HG03066 (cell line): ENCODE data around the gene GRAMD1C.
"Not testable (repeated sequence)": the region's sequence is repeated elsewhere in the genome, so short reads cannot be mapped to it uniquely, and the experiment has no call there.

Experiments
- ATAC-seq: cut with Tn5 transposase; IDR thresholded peaks from one replicate; pipeline ENCODE4 v1.9.1; 2021; ENCODE audit warnings: low read depth; ENCODE audit not compliant: unreplicated experiment

Gene GRAMD1C

DNA sequence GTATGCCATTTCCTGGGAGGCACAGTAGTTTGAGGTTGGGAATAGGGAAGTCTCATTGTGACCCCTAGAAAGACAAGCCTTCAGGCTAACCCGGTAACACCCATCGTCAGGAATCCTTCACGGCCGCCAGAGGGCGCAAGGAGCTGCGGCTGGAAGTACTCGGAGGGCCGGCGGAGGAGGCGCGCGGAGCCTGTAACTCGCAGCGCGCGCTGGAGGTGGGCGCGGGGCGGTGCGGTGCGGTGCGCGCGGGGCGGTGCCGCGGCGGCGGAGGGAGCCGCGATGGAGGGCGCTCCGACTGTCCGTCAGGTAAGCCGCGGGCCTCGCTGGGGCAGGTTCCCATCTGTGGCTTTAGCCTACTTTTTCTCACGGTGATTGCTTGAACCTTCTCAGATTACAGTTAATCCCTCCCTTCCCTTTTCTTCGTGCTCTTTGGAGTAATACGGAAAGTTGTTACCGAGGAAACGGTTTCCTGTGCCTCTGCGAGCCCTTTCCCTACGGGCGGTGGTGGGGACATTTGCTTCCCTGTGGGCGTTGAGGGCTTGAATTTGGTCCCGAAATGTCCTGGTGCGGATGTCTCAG, at the start of gene GRAMD1C:
Gene GRAMD1C (plus strand): TSS at position 158 of the 579 bp plus-strand sequence. CDS start 122 bp downstream, at position 280.
- peak; percentile 97 for ATAC-seq

DNA sequence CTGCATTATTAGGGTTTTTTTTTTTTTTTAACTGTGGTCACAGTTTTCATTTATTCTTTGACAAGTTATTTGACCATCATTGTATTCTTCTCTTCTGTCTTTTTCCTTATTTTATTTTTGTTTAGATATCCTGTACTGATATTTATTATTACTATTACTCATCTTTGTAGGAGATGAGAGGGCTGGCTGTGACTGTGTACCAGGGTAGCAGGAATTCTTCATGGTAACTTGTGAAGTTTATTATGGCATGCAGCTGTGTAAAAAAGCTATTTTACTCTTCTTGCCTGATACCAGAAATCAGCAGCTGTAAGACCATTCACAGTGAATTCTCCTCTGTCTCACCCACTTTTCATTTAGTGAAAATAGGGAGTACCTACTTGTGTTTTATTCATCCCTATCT, 47.2 kb upstream of the GRAMD1C start:
- no peak for ATAC-seq

DNA sequence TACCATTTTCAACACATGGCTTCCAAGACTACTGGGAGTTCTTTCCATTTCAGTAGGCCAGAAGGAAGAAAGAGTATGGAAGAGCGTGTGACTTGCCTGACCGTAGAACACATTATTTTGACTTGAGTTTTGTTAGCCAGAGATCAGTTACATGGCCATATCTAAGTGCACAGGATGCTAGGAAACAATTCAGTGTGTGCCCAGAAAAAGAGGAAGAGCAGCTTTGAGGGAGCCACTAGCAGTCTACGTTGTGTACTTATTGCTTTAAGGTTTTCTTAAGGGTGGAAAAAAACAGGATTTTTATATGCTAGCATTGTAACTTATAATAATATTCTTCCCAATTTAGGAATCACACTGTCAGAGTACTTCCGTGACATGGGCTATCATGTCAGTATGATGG, 44.1 kb upstream of the GRAMD1C start:
- no peak for ATAC-seq

DNA sequence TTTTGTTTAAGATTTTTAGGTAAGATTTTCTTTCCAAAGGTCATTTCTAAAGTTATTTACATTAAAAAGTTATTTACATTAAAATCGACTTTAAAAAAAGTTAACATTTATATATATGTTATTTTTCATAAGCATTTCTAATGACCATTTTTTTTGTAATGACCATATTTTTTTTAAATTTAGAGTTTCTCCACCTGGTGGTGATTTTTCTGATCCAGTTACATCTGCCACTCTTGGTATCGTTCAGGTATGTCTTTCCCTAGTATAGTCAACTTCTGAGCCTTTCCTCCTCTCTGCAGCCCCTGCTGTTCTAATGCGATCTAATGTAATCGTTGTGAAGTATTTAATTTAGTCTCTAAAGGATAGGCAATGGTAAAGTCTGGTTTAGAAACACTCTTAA, 42.9 kb upstream of the GRAMD1C start:
- ATAC-seq: no peak

DNA sequence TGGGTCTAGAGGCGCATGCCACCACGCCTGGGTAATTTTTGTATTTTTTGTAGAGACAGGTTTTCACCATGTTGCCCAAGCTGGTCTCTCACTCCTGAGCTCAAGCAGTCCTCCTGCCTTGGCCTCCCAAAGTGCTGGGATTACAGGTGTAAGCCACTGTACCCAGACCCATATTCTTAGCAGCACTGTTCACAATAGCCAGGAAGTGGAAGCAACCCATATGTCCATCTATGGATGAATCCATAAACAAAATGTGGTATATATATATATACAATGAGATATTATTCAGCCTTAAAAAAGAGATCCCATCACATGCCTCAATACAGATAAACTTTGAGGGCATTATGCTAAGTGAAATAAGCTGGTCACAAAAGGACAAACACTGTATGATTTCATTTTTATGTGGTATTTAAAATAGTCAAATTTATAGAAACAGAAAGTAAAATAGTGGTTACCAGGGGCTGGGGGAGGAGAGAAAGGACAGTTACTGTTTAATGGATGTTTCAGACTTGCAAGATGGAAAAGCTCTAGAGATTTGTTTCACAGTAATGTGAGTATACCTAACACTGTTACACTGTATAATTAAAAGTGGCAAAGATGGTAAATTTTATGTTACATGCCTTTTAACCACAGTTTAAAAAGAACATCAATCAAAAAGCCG, 35.7 kb upstream of the GRAMD1C start:
- no peak for ATAC-seq

DNA sequence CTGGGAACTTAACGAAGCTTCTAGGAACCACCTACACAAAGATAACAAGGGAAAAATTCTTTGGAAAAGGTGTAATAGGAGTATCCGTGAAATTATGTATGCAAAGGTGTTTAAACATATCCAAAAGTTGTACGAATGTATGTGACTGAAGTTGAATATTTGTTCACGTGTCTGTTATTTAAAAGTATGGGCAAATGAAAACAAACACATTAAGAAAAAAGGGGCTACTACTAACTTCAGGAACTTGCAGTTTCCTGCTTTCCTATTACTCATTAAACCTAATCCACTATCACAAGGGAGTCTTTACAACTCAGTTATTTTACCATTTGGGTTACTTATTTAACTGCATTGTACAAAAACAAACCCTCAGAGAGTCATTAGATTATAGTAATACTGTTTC, 33.9 kb upstream of the GRAMD1C start:
- no peak for ATAC-seq

DNA sequence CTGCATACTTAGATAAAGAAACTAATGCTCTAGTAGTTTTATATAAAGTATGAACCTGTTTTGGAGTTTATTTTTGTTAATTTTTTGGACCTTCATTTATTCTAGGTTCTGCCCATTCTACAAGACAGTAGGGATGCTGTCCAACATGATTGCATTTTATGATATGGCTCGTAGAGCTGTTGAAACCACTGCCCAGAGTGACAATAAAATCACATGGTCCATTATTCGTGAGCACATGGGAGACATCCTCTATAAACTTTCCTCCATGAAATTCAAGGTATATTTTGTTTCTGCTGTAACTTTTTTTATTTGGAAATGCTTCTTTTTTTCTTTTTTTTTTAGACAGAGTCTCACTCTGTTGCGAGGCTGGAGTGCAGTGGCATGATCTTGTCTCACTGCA, 33.3 kb upstream of the GRAMD1C start:
- no peak for ATAC-seq

DNA sequence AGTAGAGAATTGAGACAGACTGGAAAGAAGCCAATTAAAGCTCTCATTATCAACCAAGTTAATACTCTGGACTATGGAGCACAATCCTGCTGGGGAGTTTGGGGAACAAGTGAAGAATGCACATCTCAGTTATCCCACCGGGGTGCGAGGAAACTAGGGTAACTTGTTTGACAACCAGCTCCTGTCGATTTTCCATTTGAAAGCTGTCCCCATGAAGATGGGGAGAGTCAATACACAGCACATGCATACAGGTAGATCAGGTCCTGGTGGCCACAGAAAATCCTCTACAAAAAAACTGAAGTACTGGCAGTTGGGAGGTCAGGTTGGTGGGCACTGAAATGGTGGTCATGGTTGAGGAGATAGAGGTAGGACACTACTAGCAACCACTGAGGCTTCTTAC, 25.7 kb upstream of the GRAMD1C start:
- ATAC-seq: no peak

DNA sequence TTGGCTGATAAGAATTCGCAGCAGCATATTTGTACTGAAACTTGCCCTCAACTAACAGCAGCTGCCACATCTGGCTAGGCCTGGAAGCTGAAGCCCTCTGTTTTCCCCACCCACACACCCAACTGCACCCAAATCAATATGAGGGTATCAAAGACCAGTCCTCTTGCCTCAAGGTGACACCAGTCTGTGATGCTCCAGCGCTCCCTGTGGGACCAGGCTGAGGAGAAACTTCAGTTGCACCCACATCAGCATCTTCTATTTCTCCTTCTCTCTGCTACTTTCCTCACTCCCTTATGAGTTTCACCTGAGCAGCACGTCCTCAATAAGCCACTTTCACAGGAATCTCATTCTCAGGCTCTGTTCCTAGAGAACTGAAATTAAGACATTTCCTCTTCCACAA, 18.7 kb upstream of the GRAMD1C start:
- no peak for ATAC-seq

DNA sequence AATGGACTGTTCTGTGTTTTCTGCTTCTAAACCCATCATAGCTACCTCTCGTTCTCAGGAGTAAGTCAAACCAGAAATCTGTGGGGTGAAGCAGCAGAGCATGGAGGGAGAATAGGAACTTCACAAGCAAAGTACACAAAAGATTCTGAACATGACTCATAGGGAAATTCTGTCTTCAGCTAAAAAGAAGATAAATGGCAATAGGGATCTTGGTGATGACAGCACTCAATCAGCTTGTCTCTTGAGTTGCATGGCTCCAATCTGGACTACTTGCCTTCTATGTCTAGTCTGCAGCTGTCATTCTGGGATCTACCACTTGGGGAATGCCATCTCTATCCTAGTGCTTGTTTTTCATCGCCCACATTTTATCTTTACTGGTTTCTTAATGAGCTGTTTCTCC, 13.5 kb upstream of the GRAMD1C start:
- ATAC-seq: peak; percentile 69

DNA sequence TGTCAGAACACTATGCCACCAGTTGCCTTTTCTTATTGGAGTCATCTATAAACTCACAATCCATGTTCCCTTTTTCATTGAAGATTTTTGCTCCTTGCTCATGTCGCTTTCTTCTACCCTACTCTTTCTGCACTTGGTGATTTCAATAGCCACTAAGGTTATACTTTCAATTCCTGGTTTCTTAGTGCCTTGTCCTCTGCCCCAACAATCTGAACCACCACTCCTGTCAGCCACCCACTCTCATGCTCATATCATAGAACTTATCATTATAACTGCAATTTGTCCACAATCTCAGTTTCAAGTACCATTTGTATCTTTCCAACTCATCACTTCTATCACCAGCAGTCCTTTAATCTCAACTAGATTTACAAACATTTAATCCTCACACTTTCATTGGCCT, 10.0 kb upstream of the GRAMD1C start:
- ATAC-seq: peak; percentile 40

DNA sequence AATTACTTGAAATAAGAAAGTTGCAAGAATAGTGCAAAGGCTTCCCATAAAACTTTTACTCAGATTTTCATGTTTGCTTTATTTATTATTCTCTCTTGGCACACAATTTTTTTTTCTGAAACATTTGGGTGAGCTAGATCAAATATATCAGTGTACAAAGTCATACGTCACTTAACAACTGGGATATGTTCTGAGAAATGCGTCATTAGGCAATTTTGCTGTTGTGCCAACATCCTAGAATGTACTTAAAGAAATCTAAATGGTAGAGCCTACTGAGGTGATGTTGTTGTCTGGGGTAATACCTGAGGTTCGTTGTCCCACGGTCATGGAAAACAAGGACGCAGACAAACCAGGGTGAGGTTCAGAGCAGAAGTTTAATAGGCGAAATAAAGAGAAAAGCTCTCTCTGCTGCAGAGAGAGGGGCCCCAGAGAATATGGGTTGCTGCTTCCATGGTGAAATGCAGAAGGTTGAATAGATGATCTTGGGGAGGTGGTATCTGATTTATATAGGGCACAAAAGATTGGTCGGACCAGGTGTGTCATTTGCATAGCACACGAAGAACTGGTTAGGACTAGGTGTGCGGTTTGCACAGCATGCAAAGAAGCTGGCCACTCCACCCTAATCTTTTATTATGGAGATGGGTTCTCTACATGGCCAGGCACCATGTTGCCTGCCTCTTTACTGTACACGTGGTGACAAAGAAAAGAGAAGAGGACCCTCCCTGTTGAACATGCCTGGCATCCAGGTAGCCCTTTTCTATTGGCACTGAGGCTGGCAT, 8.8 kb upstream of the GRAMD1C start:
- ATAC-seq: no peak

DNA sequence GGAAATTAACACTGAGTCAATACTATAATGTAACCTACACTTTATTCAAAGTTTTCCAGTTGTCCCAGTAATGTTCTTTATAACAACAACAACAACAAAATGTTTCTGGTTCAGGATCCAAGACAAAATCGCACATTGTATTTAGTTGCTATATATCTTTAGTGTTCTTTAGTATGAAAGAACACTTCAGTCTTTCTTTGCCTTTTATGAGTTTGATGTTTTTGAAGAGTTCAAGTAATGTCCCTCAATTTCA, 7.6 kb upstream of the GRAMD1C start:
- no peak for ATAC-seq

DNA sequence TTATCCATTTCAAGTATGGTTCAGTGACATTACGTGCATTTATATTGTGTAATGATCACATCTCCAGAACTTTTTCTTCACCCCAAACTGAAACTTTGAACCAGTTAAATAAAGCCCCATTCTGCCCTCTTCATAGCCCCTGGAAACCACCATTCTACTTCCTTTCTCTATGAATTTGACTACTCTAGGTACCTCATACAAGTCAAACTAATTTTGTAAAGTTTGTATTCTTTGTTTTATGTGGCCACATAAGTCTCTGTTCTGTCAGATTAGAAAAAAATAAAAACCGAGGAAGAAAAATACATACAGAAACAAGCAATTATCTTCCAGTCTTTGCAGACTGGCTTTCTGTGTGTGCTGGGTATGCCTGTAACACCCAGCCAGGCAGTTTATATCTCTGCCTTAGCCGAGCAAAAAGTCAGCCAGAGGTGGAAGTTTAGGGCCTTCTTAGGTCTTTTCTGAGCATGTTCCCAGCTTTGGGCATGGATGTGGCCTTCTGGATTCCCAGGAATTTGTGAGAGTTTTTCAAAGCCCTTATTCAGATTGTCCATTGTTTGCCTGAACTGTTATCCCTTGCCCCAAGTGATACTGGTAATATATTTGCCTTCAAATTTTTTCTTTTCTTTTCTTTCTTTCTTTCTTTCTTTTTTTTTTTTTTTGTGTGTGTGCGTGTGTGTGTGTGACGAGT, 6.0 kb upstream of the GRAMD1C start:
- ATAC-seq: peak; percentile 41

DNA sequence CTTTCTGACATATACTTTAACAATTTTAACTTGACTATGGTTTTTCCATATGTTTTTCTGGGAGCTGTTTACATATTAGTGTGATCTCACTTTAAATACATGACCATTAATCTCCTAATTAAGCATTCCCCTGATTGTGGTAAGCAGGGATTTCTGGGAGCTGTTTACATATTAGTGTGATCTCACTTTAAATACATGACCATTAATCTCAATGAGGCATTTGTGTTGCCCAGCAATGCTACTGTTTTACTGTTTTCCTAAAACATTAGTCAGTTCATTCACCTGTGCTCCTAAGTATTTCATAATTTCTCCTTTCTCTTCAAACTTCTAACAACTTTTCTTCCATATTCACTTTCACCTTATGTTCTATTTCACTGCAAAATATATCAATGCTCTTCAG, 3.6 kb upstream of the GRAMD1C start:
- ATAC-seq: no peak

DNA sequence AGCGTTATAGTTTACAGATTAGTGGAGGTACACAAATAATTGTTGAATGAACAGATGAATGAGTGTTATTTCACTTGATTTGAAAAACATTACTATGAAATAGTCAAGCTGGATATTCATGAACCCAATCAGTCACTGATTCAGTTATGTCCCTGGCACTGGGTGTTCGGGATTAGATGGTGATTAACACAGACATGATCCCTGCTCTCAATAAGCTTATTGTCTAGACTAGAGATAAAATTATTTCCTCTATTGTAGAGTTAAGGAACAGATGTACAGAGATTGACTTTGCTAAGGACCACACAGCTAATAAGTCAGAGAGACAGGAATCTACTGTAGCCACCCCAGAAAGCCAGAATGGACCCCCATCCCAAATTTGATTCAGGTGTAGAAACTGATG, 963 bp downstream of the GRAMD1C start:
- no peak for ATAC-seq

DNA sequence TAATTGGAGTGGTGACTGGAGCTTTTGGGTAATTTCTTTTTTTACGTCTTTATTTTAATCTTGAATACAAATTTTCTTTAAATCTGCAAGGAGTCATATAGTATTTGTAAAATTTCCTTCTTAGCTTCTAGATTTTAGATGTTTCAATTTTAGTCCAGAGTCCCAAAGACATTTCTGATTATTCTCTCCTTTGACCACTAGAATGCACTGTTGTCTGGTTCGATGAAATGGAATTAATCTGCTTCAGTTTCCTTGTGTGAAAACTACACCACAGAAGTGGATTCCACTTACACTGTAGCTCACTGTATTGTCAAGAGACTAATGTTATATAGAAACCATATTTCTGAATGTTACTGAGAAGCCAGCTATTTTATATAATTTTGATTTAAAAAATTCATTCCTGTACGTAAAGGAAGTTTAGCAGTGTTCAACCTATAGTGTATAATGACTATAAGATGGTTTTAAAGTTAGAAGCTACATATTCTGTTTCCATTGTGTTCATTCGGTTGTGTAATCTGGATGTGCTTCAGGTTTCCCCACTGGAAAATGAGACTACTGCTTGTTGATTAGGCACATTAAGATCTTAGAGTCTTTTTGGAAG, 6.1 kb downstream of the GRAMD1C start:
- ATAC-seq: no peak

DNA sequence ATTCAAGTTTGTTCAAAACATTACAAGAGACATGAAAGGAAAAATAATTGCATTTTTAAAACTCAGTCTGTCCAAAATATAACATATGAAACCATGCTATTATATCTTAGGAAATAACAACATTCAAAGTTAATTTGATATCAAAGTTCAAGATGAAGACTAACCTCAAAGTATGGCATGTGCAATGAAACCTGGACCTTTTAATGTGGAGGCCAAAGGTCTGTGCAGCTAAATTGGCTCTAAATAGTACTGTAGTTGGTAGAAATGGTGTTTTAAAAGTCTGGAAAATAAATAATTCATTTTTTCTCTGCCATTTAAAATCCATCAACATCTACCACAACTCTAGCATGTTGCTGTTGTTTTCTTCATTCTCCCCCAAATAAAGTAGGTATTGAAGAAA, 8.7 kb downstream of the GRAMD1C start:
- no peak for ATAC-seq

DNA sequence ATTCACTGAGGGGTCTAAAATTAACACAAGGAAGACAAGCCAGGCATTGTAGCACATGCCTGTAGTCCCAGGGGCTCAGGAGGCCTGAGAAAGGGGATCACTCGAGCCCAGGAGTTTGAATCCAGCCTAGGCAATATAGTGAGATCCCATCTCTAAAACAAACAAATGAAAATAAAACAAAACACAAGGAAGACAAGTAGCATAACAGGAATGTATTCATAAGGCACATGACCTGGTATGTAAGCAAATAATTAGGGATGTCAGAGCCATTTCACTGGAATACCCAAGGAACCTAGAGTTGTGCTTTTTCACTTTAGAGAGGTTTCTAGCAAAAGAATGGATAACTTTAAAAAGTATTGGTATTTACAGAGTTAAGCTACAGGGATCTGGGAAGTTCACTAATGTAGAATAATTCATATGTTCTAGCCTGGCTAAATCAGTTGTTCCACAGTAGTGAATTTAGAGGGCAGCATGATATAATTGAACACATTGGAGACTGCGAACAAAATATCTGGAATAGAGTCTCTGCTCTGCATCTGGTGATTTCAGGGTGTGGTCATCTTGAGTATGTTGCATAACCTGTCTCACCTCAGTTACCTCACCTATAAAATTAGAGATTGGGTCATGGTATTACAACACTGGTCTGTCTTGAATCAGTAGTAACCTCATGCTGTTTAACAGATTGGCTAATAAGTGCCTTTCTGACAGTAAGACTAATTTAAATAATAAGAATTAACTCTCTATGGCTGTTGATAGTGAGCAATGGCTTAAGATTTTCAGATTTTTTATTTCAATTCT, 9.3 kb downstream of the GRAMD1C start:
- no peak for ATAC-seq

DNA sequence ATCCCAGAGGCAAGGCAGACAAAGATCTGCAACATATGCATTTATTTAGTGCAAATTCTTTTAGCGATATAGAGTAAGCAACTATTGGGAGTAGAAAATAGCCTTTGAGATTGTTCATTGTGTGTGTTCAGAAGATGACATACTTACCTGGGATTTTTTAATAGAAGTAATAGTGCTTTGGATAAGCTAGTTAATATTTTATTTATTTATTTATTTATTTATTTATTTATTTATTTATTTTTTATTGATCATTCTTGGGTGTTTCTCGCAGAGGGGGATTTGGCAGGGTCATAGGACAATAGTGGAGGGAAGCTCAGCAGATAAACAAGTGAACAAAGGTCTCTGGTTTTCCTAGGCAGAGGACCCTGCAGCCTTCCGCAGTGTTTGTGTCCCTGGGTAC, 10.5 kb downstream of the GRAMD1C start:
- not testable (repeated sequence) for ATAC-seq
